Stimulated activated CD4-positive, alpha-beta T cell treated with anti-CD3 and anti-CD28 coated beads, Interleukin-15, amount 100 ng/mL, for 1 hour (primary cell): ENCODE data around the gene BRIX1.
"Not testable (repeated sequence)": the region's sequence is repeated elsewhere in the genome, so short reads cannot be mapped to it uniquely, and the experiment has no call there.

ENCODE experiments used
- DNase-seq, 2 donors: peaks; one replicate each; pipeline ENCODE4 v3.0.0-alpha.2; 2020; ENCODE audit warnings: low read depth in 1 of 2, low spot score in 1 of 2

Gene BRIX1

GRCh38 chr5:34959323-34959722, 43.8 kb downstream of the BRIX1 start:
- no peak for DNase-seq

- no peak for DNase-seq
These were observed 52.0 kb downstream of the BRIX1 start for GRCh38 chr5:34967540-34967939.

- DNase-seq, result no peak
These were observed 52.7 kb downstream of the BRIX1 start for GRCh38 chr5:34968258-34968657.

GRCh38 chr5:34970552-34970951, 55.0 kb downstream of the BRIX1 start:
- no peak for DNase-seq

GRCh38 chr5:34971655-34972054, 56.1 kb downstream of the BRIX1 start:
- DNase-seq, result not testable (repeated sequence)
